ENCODE results near the gene DCT.

- TF ChIP-seq CTCF (IDR thresholded peaks at IDR 0.05) (no peak), RAD21 (IDR thresholded peaks at IDR 0.05; ENCODE audit: low read length) (no peak), TAF1 (IDR thresholded peaks at IDR 0.05; ENCODE audit: borderline replicate concordance, low read depth, low read length) (no peak), USF1 (IDR thresholded peaks at IDR 0.05; ENCODE audit: borderline replicate concordance, low read depth) (no peak), POLR2AphosphoS5 (IDR thresholded peaks at IDR 0.05; ENCODE audit: low read depth, low read length) (no peak), CHD2 (IDR thresholded peaks at IDR 0.05; ENCODE audit: low read length, partially characterized antibody) (no peak), EP300 (IDR thresholded peaks at IDR 0.05; ENCODE audit: borderline replicate concordance in 1 of 2, low read depth in 1 of 2, low read length in 1 of 2) (no peak), YY1 (IDR thresholded peaks at IDR 0.05; ENCODE audit: low read depth) (no peak), RFX5 (IDR thresholded peaks at IDR 0.05; ENCODE audit: low read length) (no peak)
- TF ChIP-seq, protein P1, sequence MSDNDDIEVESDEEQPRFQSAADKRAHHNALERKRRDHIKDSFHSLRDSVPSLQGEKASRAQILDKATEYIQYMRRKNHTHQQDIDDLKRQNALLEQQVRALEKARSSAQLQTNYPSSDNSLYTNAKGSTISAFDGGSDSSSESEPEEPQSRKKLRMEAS (IDR thresholded peaks at IDR 0.05; ENCODE audit: low read depth) = no peak
Measured at GRCh38 chr13:94415500-94416237, 63.8 kb downstream of the DCT start.

Data from SK-N-SH (cell line).